ENCODE results near the gene RREB1.

Gene RREB1

DNA sequence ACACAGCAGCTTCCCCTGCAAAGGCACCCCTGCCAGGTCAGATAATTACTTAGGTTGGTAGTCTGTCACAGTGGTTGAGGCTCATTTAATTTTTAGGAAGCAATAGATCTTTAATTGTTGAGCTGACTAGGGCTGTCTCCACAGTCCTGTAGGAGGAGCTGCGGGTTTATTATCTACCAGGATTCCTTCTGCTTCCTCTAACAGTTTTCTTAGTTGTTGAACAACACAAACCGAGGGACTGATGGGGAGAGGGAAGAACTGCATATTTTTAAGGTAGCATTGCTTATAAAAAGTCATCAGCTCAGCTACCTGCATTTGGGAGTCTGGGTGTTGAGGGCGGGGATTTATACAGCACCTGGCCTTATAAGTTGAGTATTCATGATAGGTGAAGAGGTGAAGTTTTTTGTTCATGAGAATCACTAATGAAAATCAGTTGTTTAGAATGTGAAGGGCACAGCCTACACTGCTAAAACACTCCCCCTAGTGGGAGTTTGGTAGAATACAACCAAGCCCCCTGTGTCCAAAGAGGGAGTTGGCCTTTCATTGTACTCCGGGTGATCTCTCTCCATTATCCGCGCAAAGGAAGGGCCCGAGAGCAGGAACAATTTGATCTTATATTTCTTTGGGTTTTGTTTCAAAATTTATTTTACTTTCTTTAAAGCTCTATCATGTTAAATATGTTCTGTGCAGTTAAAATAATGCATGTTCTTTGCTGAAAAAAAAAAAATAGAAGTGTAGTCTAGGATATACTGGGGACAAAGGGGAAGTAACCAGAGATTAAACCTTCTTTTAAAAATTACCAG is 135.6 kb downstream of the RREB1 start:
- DNase-seq (ENCODE audit: low read depth in 2 of 2) = no peak

- DNase-seq (ENCODE audit: low read depth in 2 of 2) = no peak
These were observed 138.1 kb downstream of the RREB1 start for GRCh38 chr6:7245668-7246393.

DNA sequence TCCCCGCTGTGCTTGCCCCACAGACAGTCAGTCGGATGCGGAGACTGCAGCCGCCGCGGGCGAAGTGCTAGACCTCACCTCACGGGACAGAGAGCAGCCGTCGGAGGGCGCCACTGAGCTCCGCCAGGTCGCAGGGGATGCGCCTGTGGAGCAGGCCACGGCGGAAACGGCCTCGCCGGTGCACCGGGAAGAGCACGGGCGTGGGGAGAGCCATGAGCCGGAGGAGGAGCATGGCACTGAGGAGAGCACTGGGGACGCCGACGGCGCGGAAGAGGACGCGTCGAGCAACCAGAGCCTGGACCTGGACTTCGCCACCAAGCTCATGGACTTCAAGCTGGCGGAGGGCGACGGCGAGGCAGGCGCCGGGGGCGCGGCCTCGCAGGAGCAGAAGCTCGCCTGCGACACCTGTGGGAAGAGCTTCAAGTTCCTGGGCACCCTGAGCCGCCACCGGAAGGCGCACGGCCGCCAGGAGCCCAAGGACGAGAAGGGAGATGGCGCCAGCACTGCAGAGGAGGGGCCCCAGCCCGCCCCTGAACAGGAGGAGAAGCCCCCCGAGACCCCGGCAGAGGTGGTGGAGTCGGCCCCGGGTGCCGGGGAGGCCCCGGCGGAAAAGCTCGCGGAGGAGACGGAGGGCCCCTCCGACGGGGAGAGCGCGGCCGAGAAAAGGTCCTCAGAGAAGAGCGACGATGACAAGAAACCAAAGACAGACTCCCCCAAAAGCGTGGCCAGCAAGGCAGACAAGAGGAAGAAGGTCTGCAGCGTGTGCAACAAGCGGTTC is 138.8 kb downstream of the RREB1 start:
- DNase-seq (ENCODE audit: low read depth in 2 of 2) = no peak

- no peak for DNase-seq (ENCODE audit: low read depth in 2 of 2)
These were observed 139.4 kb downstream of the RREB1 start for GRCh38 chr6:7247179-7247456.

DNA sequence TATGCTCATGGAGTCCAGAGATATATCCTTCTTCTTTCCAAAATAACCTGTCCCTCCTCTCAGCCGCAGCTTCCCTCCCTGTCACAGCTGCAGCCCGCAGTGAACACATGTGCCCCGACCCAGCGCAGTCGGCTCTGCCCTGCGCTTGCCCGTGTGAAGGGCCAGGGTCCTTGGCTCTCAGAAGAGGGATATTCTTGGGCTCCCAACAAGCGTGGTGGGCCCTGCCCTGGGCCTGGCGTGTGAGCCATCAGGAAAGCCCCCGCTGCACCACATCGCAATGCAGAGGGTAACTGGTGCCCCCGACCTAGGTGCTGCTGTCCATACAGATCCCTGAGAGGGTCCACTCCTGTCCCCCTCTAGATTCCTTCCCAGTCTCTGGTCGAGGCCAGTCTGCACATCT is 140.1 kb downstream of the RREB1 start:
- no peak for DNase-seq (ENCODE audit: low read depth in 2 of 2)

DNA sequence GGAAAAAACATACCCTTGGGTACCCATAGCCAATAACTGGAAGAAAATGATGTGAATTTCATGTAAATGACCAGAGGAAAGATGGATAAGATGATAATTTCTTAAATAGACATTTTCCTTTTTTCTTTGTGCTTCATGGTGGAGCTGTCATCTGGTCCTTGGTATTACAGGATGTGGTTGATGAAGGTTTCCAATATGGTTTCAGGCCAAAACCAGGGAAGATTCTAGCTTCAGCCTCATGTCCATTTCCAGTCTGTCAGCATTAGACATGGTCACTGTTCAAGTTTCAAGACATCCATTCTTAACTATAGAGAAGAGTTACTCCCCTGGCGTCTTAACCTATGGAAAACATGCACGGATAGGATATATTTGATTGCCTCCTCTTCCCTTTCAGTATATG is 141.6 kb downstream of the RREB1 start:
- DNase-seq (ENCODE audit: low read depth in 2 of 2) = no peak

- no peak for DNase-seq (ENCODE audit: low read depth in 2 of 2)
These were observed 142.3 kb downstream of the RREB1 start for GRCh38 chr6:7249946-7250643.

- DNase-seq (ENCODE audit: low read depth in 2 of 2) = no peak
These were observed 143.1 kb downstream of the RREB1 start for GRCh38 chr6:7250812-7251211.

DNA sequence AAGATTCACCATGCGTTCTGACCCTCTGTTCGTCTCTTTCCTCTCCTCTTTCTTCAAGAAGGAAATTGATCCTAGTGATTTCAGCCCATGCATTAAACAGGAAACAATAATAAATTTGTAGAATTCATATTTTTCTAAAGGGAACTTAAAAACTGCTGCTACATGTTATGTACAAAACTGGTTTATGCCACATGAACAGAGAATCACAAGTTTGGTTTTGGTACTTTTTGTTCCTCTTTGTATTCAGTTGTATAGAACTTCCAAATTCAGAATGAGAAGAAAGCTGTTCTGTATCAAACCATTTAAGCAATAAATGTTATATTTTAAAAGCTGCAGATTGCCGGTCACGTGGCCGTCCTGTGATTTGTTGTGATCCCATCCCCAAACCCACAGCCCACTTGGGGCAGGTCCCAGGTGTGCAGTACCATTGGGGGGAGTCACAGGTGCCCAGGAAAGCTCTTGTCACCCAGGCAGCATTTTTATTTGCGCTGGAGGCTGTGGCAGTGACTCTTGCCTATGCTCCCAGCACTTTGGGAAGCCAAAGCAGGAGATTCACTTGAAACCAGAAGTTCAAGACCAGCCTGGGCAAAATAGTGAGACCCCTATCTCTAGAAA is 144.0 kb downstream of the RREB1 start:
- DNase-seq (ENCODE audit: low read depth in 2 of 2) = no peak

DNA sequence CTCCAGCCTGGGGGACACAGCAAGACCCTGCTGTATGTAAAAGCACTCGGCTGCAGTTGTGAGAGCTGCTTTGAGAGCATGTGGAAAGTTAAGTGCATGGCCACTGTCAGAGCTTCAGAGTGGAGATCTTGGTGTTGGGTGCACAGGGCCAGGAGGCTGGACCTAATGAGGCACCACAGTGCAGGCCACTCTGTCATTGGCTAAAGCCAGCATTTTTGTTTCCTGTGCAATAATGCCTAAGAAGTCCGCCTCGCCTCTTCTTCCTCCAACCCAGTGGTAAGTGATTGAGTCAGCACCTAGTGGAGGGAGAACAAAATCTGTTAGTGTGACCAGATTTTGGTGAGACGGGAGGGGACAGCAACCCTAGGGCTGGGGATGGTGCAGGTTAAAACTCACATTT is 144.6 kb downstream of the RREB1 start:
- DNase-seq (ENCODE audit: low read depth in 2 of 2) = no peak

DNA sequence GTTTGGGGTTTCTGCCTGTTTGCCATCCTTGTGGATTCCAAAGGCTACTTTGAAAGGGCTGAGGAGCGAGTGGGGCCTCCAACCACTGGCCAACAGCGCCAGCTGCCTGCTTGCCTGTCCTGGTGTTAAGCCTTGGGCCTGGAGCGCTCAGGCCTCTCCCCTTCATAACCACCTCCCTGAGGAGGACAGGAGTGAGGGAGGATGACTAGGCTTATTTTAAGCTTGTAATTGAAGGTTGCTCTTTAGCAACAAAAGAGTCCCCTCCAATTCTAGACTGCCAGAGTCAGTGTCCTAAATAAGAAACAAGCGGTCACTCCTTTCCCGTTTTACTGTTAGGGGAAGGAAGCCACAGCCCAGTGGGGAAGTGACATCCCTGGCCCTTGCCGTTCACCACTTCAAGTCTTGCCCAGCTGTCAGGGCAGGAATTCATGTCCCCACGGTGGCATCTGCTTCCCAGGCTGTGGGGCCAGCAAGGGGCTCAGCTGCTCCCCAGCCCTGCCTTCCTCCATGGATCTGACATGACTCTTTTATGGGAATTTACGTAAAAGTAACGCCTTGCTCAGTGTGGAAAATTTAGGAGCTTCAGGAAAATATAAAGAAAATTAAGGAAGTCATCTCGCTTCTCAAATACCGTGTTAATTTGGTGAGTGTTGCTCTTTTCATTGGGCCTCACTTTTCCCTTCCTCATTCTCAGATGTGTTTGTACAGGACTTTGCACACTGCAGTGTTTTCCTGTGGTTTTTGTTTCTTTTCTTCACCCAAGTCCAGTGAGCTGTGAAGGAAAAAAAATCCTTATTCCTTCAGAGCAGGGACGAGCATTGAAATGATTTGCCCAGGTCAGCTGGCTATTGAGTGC is 147.4 kb downstream of the RREB1 start:
- no peak for DNase-seq (ENCODE audit: low read depth in 2 of 2)

DNA sequence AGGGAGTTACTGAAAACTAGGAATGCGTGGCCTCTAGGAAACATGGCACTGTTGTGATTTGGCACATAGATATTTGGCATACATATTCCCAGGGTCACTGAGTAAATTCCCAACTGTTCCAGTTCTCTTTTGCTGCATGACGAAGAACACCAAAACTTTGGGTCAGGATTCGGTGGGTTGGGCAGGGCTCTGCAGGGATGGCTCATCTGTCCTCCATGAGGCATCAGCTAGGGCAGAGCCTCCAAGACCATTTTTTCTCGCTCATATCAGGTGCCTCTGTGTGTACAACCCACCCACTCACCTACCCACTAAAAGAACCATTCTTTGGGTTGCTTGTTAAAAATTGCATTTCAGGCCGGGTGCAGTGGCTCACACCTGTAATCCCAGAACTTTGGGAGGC is 148.2 kb downstream of the RREB1 start:
- no peak for DNase-seq (ENCODE audit: low read depth in 2 of 2)

- DNase-seq (ENCODE audit: low read depth in 2 of 2) = no peak
These were observed 149.0 kb downstream of the RREB1 start for GRCh38 chr6:7256785-7257184.

DNA sequence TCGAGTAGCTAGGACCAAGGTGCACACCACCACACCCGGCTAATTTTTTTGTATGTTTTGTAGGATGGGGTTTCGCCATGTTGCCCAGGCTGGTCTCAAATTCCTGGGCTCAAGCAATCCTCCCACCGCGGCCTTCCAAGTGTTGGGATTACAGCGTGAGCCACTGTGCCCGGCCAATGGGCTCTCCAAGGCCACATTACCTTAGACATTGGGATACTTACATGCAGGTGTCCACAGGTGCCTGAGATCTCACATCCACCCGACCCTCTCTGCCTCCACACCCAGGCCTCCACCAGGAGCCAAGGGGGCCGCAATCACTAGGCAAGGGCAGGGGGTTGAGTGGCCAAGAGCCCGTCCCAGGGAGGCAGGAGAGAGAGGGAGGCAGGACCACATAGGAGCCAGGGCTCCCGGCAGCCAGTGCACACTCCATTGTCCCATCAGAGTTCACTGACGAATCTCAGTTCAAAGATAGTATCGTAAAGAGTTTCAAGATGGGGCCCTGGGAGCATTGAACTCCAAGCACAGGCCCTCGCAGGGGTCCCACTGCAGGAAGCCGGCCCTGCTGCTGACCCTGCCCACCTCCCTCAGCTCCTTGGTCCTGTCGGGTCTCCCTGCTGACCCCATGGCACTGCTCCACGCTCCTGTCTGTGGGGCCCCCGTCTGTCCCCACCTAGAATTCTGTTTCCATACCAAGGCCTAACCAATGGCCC is 149.9 kb downstream of the RREB1 start:
- DNase-seq (ENCODE audit: low read depth in 2 of 2) = no peak

DNA sequence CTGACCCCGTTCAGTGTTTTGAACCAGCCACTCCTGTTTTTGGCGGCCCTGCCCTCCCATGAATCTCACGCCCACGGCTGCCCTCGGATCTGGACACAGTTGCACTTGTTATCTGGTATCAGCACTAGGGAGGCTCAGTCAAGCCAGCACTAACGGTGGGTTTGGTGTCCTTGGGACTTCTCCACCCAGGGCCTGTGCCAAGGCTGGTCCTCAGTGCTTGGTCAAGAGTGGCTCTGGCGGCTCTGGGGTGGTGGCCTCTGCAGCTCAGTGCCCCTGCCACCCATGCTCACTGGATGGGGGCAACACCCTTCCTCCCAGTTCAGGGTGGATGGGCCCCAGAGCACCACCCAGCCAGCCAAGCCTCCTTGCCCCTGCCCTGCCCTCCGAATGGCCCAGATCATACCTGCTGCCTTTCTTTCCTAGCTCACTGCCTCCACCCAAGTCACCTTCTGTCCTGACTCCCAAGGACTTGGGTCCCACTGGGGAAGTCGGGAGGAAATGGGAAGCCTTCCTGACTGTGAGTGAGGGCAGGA is 150.5 kb downstream of the RREB1 start:
- DNase-seq (ENCODE audit: low read depth in 2 of 2) = no peak

DNA sequence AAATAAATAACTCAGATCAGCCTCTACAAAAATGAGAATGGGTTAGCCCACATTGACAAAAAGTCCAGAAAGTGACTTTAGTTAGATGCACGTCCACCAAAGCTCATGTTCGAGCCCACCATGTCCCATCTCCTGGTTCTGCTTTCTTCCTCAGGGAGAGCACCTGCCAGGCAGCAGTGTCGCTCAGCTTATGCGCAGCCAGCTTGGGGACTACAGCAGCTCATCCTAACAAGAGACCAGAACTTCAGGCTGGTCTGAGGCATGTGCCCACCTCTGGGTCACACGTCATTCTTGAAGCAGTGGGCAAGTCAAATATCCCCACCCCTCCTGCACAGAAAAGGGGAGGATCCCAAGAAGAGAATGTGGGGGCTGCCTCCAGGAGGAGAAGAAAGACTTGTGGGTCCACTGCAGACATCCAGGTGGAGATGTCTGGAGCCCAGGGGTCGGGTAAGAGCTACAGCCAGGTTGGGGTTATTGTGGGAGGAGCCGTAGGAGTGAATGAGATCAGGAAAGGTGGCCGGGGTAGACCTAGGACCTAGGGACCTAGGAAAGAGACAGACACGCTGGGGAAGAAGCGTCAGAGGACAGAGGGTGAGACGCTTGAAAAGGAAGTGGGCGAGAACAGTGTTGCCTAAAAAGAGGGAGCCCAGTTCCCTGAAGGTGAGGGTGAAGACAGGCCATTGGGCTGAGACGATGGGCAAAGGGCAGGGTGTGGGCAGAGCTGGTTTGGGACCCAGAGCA is 152.7 kb downstream of the RREB1 start:
- DNase-seq (ENCODE audit: low read depth in 2 of 2) = no peak

DNA sequence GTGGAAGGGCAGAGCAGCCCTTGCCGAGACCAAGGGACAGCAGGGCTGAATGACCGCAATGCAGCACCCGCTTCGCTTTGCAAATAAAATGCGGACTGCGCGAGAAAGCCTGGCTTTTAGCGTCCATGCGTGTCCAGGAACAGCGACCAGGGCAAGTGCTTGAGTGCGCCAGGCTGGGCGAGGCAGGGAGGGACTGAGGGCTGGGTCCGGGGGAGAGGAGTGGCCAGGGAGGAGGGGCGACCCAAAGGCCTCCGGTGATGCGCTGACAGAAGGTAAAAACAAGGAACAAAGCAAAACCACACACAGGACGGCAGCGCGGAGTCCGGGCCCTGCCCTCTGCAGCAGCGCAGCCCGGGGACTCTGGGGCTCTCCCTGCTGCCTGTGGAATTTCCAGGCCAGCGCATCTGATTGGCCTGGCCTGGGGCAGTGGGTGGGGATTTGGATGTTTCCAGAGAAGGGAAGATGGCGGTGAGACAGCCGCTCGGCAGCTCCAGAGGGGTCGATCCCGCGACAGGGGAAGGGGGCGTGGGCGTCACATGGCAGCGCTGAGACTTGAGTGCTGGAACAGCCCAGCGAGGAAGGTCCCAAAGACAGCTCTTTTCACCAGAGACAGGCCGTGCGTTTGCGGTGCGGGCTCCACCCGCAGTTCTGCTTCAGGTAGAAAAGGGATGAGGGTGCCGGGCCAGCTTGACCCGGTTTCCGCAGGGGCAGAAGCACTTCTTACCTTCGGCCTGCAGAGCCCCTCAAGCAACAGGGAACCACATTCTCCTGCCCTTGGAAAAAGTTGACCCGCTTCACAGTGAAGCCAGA is 153.5 kb downstream of the RREB1 start:
- no peak for DNase-seq (ENCODE audit: low read depth in 2 of 2)

- no peak for DNase-seq (ENCODE audit: low read depth in 2 of 2)
These were observed 154.2 kb downstream of the RREB1 start for GRCh38 chr6:7261852-7262461.
